NCI-H1436 (cell line): Measurements from ENCODE around the gene C3.
A peak's percentile ranks its signal among the peaks of the same experiment; 100 is the strongest.
"Not testable (repeated sequence)": the region's sequence is repeated elsewhere in the genome, so short reads cannot be mapped to it uniquely, and the experiment has no call there.

Source experiments
- DNase-seq: peaks from one replicate; lab custom pipeline; 2025; lab: John Stamatoyannopoulos, UW

Gene C3

GRCh38 chr19:6662702-6663101 is 57.7 kb downstream of the C3 start:
- DNase-seq = no peak

DNA sequence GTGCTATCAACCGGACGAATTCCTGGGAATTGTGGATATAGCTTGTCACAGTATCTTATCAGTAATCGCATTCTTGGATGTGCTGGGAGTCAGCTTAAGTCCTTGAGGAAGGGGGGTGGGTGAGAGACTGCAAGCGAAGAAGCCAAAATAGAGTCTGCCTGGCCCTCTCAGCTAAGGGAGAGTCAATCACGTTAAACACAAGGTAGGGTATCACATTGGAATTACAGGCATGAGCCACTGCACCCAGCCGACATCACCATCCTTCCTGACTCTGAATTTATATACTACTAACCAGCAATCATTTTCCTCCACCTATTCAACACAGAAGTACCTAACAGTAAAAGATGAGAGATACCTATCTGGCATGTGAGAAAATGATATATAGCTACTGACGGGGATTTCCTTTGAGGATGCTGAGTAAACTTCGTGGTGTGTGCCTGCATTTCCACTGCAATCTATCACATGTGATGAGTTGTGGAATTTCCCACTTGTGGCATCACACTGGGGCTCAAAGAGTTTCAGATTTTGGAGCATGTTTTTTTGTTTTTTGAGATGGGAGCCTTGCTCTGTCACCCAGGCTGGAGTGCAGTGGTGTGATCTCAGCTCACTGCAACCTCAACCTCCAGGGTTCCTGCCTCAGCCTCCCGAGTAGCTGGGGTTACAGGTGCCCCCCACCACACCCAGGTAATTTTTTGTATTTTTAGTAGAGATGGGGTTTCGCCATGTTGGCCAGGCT is 58.8 kb downstream of the C3 start:
- DNase-seq = not testable (repeated sequence)

- no peak for DNase-seq
These were observed 59.5 kb downstream of the C3 start for GRCh38 chr19:6660930-6661329.

DNA sequence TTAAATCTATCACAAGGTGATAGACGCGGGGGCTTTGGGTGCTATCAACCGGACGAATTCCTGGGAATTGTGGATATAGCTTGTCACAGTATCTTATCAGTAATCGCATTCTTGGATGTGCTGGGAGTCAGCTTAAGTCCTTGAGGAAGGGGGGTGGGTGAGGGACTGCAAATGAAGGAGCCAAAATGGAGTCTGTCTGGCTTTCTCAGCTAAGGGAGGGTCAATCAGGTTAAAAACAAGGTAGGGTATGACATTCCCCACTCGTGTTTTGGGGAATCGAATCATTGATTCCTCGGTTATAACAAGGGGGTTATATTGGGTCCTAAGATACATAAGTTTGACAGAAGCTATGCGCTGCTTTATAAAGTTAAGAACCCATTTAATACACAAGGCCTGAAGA is 64.1 kb downstream of the C3 start:
- not testable (repeated sequence) for DNase-seq

GRCh38 chr19:6654347-6655310 is 65.8 kb downstream of the C3 start:
- DNase-seq = no peak

DNA sequence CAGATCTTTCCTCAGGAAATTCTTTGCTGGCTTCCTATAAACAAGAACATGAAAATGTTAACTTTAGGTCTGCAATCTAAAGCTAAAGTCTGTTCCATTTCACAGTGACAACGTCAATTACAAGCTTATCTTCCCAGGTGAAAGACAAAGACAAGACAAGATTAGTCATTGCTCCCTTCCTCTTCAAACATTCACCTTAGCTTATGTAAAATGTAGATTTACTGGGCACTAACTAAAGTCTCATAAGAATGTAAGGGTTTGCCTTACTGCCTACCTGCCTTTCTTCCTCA is 67.7 kb downstream of the C3 start:
- DNase-seq = no peak

GRCh38 chr19:6651965-6652804 is 68.3 kb downstream of the C3 start:
- DNase-seq = no peak

DNA sequence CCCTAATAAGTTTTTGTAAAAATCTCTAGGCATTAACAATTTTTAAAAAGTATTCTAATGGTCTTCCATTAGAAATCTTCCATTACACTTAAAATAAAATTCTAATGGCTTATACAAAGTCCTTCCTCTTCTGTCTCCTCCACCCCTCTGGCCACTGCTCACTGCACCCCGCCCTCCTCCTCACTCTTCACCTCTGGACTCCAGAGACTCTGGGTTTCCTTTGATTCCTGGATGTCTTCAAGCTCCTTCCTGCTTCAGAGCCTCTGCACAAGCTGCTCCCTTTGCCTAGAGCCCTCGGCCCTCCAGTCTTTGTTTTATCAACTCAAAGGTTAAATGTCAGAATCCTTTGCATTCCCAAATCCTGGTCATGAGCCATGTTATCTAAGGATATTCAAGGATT is 71.3 kb downstream of the C3 start:
- DNase-seq = no peak

DNA sequence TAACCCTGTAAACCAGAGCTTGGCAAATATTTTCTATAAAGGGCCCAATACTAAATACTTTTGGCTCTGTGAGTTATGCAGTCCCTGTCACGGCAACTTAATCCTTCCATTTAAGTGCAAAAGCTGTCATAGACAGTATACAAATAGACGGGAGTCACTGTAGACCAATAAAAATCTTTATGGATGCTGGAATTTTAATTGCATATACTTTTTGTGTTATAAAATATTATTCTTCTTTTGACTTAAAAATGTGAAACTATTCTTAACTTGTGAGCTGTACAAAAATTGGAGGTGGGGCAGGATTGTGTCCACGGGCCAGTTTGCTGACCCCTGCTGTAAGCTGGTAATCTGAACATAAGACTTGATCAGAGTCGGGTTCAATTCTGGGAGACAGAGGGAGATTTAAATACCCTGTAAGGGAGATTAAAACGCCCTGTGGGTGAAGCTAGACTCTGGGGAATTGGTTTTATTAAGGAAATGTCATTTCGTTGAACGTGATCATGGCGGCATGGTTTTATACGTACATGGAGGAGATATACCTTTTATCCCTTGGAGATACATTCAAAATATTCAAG is 72.2 kb downstream of the C3 start:
- no peak for DNase-seq

- no peak for DNase-seq
These were observed 75.7 kb downstream of the C3 start for GRCh38 chr19:6644796-6645195.

DNA sequence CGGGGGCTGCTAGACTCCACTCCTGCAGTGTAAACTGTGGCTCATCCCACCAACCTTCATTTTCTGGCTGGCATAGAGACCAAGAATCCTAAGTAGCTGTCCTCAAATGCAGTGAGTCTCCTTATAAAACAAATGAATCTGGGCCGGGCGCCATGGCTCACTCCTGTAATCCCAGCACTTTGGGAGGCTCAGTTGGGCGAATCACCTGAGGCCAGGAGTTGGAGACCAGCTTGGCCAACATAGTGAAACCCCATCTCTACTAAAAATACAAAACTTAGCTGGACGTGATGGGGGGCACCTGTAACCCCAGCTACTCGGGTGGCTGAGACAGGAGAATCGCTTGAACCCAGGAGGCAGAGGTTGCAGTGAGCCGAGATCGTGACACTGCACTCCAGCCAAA is 80.1 kb downstream of the C3 start:
- not testable (repeated sequence) for DNase-seq

- no peak for DNase-seq
These were observed 81.0 kb downstream of the C3 start for GRCh38 chr19:6639439-6639838.

- not testable (repeated sequence) for DNase-seq
These were observed 87.0 kb downstream of the C3 start for GRCh38 chr19:6633456-6633813.

DNA sequence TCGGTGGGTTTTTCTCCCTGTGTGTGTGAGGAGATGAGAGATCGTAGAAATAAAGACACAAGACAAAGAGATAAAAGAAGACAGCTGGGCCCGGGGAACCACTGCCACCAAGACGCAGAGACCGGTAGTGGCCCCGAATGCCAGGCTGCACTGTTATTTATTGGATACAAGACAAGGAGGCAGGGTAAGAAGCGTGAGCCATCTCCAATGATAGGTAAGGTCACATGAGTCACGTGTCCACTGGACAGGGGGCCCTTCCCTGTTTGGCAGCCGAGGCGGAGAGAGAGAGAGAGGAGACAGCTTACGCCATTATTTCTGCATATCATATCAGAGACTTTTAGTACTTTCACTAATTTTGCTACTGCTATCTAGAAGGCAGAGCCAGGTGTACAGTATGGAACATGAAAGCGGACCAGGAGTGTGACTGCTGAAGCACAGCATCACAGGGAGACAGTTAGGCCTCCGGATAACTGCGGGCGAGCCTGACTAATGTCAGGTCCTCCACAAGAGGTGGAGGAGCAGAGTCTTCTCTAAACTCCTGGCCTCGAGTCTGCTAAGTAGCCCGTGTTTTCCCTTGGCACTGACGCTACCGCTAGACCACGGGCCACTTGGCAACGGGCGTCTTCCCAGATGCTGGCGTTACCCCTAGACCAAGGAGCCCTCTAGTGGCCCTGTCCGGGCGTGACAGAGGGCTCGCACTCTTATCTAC is 87.5 kb downstream of the C3 start:
- not testable (repeated sequence) for DNase-seq

- DNase-seq = peak; percentile 56
These were observed 88.3 kb downstream of the C3 start for GRCh38 chr19:6632002-6632621.
